Suppressor macrophage treated with lipopolysaccharide for 4 hours (primary cell): ENCODE data around the gene IQGAP3.
A peak's percentile ranks its signal among the peaks of the same experiment; 100 is the strongest.

Experiments
- DNase-seq: peaks from one replicate; pipeline ENCODE4 v3.0.0-alpha.2; 2020

IQGAP3 gene

GRCh38 chr1:156494309-156494895 lies 78.0 kb downstream of the IQGAP3 start:
- DNase-seq = no peak

- DNase-seq = no peak
These were observed 78.6 kb downstream of the IQGAP3 start for GRCh38 chr1:156493742-156494141.

- no peak for DNase-seq
These were observed 79.2 kb downstream of the IQGAP3 start for GRCh38 chr1:156493154-156493631.

- peak; percentile 78 for DNase-seq
These were observed 79.7 kb downstream of the IQGAP3 start for GRCh38 chr1:156492591-156493080.

DNA sequence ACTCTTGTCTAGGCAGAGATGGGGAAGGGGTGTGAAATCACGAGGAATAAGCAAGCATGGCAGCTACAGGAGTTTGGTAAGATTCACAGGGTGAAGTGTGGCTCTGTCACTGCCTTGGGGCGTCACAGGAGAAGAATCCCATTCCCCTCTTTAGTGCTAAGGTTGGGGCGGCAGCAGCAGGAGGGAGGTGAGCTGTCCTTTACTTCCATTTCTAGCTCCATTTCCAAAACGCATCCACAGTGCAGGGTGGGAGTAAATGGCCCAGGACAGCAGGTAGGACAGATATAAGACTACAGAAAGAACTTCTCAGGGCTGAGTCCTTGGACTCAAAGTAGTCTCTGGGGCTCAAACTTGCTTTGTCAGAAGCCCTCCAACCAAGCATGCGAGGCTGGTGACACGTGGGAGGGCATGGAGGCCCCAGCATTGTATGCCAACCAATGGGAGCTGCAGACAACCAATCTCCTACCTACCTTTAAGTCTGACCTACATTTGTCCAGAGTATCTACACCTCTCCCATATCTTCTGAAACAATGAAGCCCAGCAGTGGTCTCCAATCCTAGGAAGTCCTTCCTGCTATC lies 80.3 kb downstream of the IQGAP3 start:
- no peak for DNase-seq

GRCh38 chr1:156491151-156491949 lies 81.0 kb downstream of the IQGAP3 start:
- DNase-seq = peak; percentile 61

GRCh38 chr1:156490401-156491032 lies 81.8 kb downstream of the IQGAP3 start:
- no peak for DNase-seq

DNA sequence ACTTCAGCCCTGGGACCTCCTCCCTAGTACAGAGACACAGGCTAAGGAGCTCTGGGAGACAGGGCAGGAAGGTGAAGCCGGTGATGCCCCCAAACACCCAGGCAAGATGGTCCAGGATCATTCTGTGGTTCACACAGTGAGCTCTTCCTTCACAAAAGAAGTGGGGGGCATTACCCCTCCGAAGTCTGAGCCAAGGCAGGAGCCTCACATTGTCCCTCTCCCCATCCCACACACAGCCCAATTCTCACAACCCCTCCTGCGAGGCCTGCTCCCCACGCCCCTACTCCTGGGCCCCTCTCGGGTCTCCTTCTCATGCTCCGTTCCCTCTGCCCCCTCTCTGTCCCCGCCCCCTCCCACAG lies 82.5 kb downstream of the IQGAP3 start:
- DNase-seq = no peak

DNA sequence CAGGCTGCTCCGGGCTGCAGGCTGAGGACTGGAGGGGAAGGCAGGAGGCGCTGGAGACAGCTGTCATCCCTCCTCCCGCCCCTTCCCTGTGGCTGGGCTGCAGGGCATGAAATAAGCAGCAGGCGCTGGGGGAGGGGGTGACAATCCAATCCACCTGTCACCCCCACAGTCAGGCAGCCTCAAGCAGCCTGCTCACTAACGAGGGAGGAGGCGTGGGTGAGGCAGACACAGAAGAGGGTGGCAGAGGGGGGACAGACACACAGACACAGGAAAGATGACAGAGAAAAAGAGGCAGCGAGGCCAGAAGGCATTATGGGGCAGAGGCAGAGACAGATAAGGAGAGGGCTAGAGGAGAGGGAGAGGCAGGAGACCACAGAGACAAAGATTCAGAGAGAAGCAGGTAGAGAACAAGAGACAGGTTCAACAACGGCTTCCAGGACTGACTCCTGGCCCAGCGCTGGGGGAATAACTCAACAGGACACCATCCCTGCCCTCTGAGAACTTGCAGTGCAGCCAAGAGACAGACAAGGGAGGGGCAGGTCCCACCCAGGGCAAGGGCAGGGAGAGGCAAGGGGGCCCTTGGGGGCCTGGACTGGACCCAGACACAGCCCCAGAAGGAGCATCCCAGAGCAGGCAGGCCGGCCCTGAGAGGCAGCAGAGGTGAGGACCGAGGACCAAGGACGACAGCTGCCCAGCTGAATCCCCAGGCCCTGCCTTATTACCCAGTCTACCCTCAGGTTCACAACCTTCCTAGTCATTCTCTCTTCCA lies 83.0 kb downstream of the IQGAP3 start:
- peak; percentile 58 for DNase-seq

GRCh38 chr1:156488566-156489165 lies 83.7 kb downstream of the IQGAP3 start:
- DNase-seq = no peak

GRCh38 chr1:156487862-156488261 lies 84.5 kb downstream of the IQGAP3 start:
- peak; percentile 79 for DNase-seq

DNA sequence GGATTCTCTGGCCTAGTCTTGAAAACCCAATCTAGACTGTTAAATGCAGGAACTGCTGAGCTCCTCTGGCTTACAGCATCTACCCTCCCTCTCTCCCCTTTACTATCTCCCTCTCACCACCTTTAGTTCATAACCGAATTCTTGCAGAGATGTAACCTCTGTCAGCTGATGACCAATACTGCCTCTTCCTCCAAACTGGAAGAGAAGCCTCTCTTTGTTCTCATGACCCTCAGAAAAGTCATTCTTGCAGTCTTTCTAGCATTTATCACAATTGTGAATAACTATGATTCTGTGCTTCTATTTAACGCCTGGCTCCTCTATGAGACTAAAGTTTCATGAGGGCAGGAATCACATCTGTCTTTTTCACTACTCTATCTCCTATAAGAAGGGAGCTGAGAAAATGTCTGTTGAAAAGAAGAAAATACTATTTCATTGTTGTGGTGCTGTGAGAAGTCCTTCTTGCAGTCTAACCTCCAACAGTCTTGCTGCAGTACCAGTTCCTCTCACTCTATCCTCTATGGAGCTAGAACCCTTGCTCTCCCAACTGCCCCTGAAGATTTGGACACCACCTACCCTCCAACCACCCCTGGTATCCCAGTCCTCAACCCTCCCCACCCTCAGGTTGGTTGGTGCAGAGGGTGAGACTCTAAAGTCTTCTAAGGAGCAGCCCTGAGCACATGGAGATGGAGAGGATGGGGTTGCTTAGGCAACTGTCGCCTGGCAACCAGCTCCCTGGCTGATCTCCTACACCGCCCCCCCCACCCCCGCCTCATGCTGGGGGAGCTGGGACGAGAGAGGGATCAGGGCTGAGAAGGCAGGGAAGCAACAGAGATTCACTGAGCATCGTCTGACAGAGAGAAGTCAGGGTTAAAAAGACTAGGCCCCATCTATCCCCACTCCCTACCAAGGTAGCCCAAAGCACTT lies 85.7 kb downstream of the IQGAP3 start:
- DNase-seq = no peak

DNA sequence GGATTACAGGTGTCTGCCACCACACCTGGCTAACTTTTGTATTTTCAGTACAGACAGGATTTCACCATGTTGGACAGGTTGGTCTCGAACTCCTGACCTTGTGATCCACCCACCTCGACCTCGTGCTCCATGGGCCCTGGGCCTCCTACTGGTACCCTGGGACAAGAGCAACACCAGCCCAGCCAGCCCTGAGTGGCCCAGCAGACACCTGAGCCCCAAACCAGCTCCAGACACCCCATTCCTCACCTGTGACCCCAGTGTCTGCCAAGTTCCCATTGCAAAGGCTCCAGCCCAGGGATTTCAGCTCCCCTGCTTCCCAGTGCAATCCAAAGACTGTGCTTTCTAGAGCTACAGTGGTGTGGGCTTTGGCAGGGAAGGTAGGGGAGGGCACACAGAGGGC lies 86.4 kb downstream of the IQGAP3 start:
- no peak for DNase-seq

DNA sequence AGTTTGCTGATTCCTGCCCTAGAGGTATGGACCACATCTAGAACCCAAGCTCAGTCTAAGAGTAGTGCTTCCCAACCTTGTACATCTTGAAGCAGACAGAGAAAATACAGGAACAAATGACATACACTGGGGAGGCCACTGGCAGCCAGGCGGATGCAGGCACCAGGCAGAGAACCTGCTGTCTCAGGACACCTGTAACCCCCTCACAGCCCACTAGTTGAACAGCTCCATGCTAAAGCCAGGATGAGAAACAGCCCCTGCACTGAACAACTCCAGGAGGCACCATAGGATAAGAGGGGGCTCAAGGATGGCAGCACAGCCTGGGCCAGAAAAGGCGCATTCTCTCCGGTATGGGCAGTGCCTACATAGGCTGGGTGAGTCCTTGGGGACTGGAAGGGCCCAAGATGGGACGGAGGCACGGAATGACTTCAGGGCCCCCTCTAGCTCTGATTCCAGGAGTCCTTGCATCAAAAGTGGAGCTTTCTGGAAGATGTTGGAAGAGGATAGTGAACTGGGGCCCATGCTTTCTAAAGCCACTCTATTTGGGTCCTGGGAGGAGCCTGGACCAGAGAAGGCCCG lies 87.8 kb downstream of the IQGAP3 start:
- no peak for DNase-seq

GRCh38 chr1:156483397-156483796 lies 89.0 kb downstream of the IQGAP3 start:
- DNase-seq = no peak

DNA sequence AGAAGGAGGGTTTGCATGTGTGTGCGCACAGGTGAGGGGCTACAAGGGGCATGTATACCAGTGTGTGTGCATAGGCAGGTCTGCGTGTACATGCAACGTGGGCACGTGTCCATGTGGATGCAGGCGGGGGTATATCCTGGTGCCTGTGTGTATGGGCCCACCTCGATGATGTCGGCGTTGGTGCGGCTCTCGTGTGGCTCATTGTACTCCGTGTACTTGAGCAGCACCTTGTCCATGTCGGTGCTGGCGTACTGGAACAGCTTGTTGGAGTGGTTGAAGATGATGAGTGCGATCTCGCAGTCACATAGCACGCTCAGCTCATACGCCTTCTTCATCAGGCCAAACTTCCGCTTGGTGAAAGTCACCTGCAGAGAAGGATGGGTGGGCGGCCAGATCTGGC lies 90.1 kb downstream of the IQGAP3 start:
- DNase-seq = no peak

- no peak for DNase-seq
These were observed 90.8 kb downstream of the IQGAP3 start for GRCh38 chr1:156481527-156481926.

GRCh38 chr1:156480411-156481192 lies 91.8 kb downstream of the IQGAP3 start:
- peak; percentile 85 for DNase-seq

- peak; percentile 64 for DNase-seq
These were observed 92.4 kb downstream of the IQGAP3 start for GRCh38 chr1:156480016-156480370.
